HG03108 (cell line): Measurements from ENCODE around the gene SMTNL2.
"Not testable (repeated sequence)": the region's sequence is repeated elsewhere in the genome, so short reads cannot be mapped to it uniquely, and the experiment has no call there.

Experiments used
- ATAC-seq: cut with Tn5 transposase; IDR thresholded peaks from one replicate; pipeline ENCODE4 v1.9.1; 2021; ENCODE audit warnings: moderate library complexity; ENCODE audit not compliant: unreplicated experiment

Gene SMTNL2

DNA sequence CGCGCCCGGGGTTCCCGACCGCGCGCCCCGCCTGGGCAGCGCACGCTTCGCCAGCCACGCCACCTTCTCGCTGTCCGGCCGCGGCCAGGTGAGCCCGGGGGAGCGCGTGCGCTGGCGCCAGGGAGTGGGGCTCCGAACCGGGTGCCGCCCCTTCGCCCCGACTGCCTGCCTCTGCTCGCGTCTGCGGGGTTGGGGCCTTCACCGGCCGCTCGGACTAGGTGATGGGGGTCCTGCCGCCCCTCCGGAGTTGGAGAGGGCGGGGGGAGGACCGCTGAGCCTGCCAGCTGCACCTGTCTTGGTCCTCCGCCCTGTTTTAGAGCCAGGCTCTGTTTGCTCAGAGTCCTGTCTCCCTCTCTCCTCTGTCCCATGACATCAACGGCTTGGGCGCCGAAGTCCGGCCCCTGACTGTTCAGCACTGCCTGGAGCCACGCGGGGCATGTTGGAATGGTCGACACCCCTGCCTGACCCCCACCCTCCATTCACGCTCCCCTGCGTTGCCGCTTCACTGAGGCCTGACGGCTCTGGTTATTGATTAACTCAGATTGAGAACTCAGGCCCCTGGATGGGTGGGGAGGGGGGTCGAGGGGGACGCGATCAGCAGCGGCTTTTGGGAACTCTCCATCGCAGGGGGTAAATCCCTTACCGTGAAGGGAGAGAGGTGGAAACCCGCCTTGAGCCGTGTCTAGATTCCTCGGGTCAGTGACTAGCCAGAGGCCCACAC, 748 bp downstream of the SMTNL2 start:
- ATAC-seq, result no peak

DNA sequence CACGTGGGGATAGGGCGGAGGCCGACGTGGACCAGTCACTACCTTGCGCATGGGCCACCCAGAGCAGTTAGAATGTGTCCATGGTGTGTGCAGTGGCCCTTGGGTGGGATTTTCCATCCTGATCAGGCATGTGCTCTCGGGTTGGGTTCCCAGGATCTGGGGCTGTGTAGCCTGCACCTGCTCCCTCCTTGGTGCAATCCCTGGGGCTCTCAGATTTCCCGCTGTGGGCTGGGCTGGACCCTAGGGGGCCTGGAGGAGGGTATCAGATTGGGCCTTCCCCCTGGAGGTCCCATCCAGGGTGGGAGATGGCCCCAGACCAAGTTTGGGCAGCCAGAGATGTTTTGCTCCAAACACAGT, 1.3 kb downstream of the SMTNL2 start:
- no peak for ATAC-seq

DNA sequence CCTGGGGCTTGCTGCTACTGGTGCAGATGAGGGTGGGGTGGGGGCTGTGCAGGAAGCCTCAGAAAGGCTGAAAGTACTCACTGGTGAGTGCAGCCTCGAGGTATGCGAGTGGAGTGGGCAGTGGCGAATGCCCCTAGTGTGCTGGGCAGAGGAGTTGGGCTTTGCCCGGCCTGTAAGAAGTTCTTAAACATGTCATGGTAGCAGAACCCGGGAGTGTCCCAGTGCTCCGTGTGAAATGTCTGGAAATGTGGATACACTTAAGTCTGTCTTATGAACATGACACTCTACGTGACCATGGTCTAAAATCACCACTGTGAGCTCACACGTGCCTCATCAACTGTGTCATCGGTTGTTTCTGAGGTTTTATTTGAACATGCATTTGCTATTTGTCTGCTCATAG, 1.7 kb downstream of the SMTNL2 start:
- ATAC-seq, result no peak

DNA sequence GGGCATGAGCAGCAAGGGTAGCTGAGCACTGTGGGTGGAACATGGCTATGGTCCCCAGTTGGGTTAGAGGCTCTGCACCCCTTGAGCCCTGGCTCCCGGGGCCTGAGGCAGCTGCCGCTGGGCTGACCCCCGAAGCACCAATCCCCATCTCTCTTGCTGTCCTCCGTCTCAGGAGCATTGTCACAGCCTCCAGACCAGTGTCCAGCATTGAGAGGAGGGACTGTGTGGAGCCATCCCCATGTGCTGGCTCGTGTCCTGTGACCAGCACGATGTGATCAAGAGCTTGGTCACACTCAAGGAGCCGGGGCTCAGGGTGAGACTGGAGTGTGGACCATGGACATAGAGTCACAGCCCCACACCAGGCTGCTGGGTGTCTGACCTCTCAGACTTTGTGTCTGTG, 2.9 kb downstream of the SMTNL2 start:
- ATAC-seq, result no peak

DNA sequence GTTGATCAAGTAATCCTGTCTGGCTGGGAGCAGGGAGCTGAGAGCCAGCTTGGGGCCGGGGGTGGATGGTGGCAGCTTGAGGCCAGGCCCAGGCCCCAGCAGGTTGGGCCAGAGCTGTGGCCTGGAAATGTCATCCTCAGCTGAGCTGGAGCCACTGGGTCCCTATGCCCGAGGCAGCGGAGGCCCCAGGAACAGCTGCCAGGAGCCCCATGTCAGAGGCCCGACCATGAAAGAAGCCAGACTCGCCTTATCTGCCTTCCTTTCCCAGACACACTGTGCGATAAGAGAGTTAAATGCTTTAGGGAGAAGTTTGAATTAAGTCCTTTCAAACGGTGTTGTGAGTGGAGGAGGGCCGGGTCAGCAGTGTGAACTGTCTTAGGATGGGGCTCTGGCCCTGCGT, 3.5 kb downstream of the SMTNL2 start:
- no peak for ATAC-seq

DNA sequence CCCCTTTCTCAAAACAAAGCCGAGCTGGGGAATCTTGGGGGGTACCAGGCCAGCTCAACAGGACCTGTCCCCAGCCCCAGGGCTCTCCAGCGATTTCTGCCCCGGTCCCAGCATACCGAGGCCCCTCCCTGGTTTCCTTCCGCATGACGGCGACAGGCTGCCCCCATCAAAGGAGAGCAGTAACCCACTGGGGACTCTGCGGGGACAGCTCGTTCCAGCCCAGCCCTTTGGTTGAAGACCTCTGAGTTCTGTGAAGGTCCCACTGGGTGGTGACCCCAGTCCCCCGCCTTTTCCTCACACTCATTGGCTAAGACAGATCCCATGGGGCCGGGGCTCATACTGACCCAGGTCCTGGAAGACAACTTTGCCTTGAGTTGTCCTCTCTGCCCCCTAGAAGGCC, 4.1 kb downstream of the SMTNL2 start:
- ATAC-seq, result no peak

DNA sequence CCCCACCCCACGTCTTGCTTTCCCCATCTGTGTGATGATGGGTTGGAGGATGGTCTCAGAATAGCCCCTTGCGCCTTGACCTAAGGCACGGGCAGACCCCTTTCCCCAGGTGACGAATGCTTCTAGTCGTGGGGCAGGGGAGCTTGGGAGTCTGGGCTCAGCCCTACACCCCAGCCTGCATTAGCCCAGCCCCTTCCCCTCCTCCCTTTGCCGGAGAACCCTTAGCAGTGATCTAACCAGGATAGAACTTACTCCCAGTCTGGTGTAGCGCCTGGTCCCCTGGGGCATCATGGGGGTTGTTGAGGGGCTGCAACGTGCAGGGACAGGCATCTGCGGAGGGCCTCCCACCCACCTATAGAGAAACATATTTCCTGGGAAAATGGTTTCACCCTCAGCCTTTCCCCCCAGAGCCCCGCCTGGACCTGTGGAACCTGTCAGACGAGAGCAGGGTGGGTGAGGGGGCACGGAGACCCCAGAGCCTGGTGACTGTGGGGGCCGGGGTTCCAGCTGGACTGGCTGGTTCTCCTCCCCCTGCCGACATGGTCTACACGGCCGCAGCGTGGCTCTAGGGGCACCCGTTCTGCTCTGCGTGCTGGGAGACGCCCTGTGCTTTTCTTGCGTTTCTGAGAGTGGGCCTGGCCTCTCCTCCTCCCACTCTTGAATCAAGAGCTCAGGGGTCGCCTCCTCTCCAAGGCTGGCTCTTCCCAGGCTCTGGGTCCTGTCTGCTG, 4.7 kb downstream of the SMTNL2 start:
- no peak for ATAC-seq

DNA sequence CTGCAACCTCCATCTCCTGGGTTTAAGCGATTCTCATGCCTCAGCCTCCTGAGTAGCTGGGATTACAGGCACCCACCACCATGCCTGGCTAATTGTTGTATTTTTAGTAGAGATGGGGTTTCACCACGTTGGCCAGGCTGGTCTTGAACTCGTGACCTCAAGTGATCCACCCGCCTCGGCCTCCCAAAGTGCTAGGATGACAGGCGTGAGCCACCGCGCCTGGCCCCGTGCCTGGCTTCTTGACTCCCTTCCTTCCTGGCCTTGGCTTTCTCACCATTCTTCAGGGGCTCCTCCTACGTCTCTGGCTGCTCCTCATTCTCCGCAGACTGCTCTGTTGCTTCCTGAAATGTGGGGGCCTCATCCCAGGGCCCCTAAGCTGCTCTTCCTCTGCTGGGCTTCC, 5.7 kb downstream of the SMTNL2 start:
- ATAC-seq, result not testable (repeated sequence)

DNA sequence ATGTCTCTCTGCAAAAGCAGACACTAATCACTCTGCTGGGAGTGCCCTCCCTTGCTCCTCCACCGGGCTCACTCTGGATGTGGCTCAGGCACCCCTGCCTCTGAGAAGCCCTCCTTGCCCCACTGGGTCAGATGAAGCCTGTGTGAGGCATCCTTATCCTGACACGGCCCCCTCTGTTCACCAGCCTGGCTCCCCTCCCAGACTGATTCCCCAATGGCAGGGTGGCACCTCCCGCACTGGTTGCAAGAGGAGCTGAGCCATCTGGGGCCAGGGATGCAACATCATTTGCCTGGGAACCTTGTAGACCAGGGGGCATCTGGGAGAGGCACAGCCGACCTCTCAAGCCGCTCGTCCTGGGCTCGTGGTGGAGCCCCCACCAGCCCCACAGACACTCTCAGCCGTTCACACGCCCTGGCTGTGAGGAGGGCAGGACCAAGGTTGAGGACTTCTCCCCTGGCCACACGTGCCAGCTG, 6.7 kb downstream of the SMTNL2 start:
- ATAC-seq, result no peak

DNA sequence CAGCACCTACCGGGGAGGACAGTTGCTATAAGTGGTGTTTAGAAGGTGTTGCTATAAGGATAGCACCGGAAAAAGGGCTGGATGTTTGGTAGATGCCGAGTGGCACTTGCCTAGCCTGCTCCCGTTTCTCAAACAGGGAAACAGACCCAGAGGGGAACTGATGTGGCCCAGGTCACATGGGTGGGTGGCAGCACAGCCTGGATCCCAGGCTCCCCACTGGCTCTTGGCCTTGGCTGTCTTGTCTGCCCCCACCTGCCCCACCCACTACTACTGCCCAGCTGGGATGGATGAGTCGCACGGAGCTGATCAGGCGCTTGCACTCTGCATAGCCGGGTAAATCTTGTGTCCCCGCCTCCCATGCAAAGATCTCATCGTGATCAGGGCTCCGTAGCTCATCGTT, 7.2 kb downstream of the SMTNL2 start:
- no peak for ATAC-seq

DNA sequence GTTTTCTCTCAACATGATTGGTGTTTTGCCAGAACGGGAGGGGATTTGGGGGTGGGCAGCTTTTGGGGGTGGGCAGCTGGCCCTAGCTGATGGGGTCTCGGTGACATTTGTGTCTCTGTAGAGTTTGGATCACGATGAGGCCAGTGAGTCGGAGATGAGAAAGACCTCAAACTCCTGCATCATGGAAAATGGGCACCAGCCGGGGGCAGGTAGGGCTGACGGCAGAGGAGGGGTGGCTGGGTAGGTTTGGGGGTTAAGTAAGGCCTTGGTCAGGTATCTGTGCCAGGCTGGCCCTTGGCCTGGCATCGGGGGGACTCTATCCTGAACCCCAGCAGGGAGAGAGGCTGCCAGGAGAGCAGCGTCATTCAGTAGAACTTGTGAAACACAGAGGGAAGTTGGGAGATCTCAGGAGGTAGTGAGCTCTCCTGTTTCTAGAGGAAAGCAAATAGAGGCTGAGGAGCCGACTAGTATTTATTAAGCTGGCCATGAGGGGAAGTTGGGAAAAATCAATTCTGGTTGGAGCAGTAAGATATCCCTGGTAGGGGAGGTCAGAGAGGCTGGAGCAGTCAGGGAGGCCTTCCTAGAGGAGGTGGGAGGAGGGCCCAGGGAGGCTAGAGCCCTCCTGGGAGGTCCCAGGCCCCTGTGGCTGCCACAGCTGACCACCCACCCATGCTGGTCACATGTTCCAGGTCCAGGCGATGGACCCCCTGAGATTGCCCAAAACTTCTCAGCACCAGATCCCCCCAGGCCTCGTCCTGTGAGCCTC, 8.1 kb downstream of the SMTNL2 start:
- no peak for ATAC-seq

DNA sequence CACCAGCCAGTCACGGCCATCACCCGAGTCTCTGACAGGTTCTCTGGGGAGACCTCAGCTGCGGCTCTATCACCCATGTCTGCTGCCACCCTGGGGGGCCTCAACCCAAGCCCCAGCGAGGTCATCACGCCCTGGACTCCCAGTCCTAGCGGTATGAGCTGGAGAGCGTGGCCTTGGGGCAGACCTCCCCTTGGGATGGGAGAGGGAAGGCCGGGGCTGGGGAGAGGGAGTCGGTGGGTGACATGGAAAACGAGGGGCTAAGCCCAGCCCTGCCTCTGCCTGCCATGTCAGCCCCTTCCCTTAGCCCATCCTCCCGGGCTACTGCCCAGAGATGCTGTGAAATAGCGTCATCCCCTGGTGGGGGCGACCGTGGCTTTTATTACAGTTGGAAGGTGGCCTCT, 8.7 kb downstream of the SMTNL2 start:
- ATAC-seq, result no peak

DNA sequence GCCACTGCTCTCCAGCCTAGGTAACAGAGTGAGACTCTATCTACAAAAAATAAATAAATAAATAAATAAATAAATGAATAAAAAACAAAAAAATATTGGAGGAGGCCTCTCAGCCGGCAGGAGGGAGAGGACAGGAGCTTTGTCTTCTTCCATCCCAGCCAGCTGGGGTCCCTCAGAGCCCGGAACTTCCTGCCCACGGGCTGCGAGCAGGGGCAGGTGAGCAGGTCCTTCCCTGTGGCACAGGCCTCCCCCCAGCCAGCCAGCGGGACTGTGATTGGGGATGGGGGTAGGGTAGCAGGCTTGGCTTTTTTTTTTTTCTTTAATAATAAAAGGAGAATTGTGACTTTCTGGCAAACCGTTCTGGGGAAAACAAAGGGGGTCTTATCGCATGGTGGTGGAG, 10.1 kb downstream of the SMTNL2 start:
- ATAC-seq, result no peak

DNA sequence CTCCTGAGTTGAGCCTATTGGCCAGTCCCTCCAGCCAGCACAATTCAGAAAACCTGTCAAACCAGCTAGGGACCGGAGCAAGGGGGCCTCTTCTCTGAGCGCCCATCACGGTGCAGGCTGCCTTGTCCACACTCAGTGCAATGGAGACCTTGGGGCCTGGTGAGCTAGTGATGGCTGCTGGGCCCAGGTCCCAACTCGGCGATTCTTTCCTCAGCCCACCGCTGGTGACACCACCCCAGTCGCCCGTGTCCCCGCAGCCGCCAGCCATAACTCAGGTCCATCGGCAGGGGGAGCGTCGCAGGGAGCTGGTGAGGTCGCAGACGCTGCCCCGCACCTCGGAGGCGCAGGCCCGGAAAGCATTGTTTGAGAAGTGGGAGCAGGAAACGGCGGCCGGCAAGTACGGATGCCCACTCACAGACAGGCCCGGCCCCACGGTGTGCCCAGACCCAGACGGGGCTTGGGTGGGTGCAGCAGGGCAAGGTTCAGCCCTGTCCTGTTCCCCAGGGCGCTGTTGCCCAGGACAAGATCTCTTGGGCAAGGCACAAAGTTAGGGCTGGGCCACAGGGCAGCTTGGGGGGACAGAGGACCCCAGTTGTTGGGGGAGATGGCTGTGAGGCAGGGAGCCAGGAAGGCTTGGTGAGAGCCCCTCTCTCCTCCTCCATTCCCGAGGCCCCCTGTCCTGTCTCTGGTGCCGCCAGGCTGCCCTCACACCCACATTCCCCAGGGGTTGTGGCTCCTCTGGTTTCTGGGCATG, 10.8 kb downstream of the SMTNL2 start:
- no peak for ATAC-seq

DNA sequence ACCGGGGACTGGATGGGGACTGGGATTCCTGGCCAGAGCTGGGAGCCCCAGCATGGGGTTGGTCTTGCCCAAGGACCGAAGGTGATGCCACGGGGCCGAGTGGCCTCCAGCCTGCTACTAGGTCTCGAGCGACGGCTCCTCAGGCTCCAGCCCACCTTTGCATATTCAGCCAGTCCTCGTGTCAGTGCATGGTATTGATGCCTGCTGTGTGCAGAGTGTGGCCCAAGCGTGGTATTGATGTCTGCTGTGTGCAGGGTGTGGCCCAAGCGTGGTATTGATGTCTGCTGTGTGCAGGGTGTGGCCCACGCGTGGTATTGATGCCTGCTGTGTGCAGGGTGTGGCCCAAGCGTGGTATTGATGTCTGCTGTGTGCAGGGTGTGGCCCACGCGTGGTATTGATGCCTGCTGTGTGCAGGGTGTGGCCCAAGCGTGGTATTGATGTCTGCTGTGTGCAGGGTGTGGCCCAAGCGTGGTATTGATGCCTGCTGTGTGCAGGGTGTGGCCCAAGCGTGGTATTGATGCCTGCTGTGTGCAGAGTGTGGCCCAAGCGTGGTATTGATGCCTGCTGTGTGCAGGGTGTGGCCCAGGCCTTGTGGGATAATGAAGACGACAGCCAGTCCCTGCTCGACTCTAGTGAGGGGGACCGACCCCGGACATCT, 11.5 kb downstream of the SMTNL2 start:
- ATAC-seq, result not testable (repeated sequence)

DNA sequence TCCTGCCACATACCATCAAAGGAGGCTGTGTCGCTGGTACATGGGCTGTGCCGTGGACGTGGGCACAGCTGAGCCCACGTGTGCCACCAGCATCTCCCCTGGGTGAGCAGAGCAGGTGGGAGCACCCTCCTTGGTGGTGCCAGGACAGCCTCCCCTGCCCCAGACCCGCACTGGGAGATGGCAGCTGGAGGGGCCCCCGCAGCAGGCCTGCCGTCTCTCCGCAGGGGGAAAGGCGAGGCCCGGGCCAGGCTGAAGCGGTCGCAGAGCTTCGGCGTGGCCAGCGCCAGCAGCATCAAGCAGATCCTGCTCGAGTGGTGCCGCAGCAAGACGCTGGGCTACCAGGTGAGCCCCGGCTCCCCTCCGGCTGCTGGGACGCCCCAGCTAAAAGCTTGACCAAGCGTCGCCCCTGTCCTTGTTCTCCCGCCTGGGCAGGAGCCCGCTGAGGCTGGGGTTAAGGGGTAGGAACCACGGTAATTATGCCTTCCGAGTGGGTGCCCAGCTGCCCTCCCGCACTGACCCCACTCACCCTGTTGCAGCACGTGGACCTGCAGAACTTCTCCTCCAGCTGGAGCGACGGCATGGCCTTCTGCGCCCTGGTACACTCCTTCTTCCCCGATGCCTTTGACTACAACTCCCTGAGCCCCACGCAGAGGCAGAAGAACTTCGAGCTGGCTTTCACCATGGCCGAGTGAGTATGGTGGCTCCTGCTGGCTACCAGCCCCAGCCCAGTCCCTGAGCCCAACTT, 12.5 kb downstream of the SMTNL2 start:
- ATAC-seq, result no peak

DNA sequence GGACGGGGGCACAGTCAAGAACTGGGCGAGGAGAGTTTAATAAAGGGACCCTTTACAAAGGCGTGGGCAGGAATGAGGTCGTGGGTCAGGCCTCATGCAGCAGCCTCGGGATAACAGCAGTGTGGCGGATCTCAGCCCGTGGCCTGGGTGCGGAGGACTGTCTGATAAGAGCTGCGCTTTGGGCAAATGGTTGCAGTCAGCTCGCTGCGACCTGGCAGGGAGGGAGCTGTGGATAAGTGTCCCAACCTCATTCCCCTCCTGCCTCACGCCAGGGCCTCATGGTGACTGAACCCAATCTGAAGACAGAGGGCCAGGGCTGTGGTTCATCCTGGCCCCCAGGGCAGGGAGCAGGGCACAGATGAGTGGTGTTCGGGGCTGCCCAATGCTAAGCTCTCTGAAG, 13.6 kb downstream of the SMTNL2 start:
- ATAC-seq, result no peak

DNA sequence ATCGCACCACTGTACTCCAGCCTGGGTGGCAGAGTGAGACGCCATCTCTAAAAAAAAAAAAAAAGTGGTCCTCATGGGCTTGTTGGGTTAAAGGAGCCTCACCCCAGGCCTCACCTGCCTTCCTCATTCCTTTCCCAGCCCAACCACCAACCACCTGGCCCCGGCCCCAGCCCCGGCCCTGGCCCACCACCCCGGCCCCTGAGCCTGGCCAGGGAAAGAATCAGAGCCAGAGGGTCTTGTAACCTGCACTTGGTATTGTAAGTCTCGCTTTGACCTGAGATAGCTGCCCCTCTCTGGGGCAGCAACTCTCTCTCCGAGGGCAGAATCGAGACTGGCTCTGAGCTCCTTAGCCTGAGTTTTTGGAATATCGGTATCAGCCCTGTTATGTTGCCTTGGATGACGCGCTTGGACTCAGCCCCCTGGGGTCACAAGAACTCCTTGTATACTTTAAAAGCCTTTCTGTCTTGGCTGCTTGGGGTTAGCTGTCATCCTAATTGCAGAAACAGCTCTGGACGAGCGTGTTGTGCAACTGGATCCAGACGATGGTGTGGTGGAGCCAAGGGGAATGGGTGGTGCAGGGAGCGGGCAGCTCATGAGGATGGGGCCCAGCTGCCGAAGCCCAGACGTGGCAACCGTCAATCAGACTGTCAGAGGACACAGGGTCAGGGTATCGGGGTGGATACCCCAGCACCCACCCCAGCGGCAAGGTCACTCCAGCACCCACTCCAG, 14.6 kb downstream of the SMTNL2 start:
- ATAC-seq, result no peak

DNA sequence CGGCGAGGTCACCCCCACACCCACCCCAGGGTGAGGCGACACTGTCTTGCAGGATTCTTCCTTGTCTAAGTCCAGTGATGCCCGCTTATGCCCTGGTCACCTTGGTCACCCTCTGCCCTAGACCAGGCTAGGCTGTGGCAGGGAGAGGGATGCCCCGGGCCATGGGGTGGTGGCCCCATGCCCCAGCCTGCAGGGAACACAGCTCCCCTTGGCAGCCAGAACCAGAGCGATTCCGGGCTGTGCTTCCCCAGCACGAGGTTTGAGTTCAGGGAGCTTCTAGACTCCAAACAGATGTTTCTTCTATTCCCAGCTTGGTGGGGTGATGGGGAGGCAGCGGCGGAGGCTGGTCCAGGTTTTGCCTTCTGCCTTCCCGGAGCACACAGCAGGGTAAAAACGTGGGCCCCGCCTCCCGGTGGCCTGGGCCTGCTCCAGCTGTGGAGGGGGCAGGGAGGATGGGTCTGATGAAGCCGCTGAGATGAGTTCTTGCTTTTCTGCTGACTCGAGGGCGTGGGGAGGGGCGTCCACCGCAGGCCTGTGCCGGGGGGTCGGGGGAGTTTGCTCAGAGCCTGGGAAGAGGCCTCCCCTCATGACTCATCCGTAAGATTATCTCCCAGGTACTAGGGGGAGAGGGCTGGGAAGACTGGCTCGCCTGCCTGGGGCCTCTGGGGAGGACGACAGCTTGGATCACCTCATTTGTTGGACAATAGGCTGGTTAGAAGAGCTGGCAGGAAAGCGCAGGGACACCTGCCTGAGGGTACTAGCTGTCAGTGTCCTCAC, 15.4 kb downstream of the SMTNL2 start:
- no peak for ATAC-seq
